Putamen (tissue), 1 donor: ENCODE results near the gene RAB10.
A peak's percentile ranks its signal among the peaks of the same experiment; 100 is the strongest.
"Not testable (repeated sequence)": the region's sequence is repeated elsewhere in the genome, so short reads cannot be mapped to it uniquely, and the experiment has no call there.

Source experiments
- DNase-seq: peaks from one replicate; pipeline ENCODE4 v3.0.0-alpha.2; 2016; ENCODE audit warnings: low spot score

RAB10 gene

GRCh38 chr2:26016012-26016705, 17.7 kb upstream of the RAB10 start:
- DNase-seq: no peak

DNA sequence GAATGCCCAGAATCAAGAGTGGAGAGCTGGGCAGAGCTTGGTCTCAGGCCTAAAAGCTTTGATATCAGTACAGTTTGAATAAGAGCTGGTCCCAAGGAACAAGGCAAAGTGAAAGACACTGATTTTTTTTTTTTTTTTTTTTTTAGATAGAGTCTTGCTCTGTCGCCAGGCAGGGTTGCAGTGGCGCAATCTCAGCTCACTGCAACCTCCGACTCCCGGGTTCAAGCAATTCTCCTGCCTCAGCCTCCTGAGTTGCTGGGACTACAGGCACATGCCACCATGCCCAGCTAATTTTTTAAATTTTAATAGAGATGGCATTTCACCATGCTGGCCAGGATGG, 17.2 kb upstream of the RAB10 start:
- not testable (repeated sequence) for DNase-seq

DNA sequence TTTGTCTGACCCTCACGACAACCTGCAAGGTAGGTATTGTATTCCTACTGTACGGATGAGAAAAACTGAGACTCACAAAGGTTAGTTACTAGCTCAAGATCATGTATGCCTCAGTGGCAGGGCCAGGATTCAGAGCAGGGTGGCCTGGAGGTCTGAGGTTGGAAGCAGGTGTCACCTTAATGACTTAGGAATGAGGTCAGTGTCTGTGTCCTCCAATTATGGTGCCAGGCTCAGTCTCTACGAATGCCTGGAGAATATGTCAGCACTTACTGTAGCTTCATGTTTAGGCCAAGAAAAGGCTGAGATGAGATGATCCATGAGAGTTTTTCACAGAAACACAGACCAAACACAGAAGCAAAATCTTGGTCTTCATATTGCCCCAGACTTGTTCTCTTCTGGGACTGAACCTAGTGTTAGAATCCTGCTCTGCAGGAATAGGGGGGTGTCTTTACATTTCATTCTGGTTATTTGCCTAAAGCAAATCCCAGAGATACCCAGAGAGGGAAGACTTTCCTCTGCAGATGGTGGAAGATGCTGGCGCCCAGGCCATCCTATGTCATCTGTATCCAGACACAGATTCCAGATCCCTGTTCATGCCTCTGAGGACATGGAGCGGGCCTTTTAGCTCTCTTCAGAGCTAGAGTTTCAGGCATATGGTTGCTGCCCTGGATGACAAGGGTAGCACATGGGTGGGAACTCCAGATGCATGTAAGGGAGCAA, 16.3 kb upstream of the RAB10 start:
- DNase-seq: no peak

GRCh38 chr2:26018184-26019055, 15.5 kb upstream of the RAB10 start:
- DNase-seq: no peak

GRCh38 chr2:26020231-26020640, 13.6 kb upstream of the RAB10 start:
- no peak for DNase-seq

DNA sequence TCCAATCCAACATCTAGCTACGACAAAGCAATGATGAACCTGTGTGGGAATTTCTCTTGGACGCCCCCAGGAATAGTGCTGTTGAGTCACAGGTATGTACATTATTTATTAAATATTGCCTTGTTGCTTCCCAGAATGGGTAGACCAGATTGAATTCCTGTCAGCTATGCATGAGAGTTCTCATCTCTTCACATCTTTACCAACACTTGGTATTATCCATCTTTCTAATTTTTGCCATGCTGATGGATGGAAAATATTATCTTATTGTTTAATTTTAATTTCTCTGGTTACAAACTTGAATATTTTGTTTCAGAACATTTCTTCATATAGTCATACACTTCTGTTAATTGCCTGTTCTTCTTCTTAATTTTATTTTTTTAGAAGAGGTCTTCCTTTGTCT, 9.6 kb upstream of the RAB10 start:
- no peak for DNase-seq

DNA sequence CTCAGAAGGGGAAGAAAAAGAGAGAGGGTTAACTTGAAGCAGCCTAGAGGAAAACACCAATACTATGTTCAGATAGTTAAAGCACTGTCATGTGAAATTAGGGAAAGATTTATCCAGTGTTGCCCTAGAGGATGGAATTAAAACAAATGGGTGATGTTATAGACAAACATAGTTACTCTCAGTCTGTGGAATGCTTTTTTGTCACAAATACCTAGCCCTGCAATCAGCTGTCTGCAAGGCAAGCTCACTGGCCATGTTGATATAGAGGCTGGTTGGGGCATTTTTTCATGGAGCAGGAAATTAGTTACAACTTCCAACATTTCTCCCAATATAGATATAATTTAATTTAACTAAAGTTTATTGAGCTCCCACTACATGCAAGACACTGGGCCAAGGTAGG, 8.4 kb upstream of the RAB10 start:
- DNase-seq: no peak

DNA sequence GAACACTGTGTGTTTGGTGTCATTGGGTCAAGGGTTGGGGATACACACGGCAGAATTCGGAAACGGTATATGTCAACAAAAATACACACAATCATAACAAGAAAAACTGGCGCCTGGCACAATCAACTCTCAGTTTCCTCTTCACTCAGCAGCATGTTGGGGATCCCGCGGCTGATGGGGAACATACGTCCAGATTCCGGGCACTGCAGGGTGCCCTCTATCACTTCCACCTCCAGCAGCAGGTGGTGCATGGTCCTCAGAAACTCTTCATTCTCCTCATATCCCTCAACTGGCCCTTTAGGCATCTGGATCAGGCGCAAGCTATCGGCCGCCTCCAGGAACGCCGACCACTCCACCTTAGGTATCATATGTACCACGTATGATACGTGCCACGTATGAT, 5.8 kb upstream of the RAB10 start:
- not testable (repeated sequence) for DNase-seq

DNA sequence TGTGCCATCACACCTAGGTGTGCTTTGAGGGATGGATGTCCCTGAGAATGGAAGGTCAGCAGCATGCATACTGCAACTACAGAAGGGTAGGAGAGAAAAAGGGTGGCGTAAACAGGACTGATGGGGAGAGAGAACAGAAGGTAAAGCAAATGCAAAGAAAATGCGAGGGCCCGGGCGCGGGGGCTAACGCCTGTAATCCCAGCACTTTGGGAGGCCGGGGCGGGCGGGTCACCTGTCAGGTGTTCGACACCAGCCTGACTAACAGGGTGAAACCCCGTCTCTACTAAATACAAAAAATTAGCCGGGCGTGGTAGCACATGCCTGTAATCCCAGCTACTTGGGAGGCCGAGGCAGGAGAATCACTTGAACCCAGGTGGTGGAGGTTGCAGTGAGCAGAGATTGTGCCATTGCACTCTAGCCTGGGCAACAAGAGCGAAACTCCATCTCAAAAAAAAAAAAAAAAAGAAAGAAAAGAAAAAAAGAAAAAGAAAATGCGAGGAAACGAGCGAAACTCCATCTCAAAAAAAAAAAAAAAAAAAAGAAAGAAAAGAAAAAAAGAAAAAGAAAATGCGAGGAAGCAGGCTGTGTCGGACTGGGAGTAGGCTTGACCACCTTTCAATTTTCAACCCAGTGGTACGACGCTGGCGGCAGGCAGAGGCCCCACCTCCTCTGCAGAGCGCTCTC, 1.2 kb upstream of the RAB10 start:
- not testable (repeated sequence) for DNase-seq

DNA sequence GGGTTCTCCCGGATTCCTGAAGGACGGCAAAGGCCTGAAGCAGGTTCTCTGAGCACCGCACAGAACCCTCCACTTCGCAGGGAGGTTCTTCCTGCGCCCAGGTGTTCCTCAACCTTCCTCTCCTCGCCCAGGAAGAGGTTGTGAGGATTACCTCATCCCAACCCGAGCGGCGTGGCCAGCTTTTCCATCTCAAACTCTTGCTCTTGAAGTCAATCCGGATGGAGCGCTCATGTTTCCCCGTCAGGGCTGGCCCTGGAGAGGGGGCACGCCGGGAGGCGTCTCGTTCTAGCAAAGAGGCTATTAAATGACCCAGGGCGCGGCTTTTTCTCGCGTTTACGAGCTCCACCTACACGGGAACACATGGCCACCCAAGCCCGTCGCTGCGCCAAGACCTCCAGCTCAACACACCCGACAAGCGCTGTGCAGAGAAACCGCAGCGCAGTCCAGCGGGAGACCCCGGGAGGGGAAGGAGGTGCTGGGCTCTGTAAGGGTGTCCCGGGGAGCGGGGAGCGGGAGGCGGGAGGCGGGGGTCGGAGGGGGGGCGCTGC, 540 bp upstream of the RAB10 start:
- DNase-seq: peak; percentile 59

DNA sequence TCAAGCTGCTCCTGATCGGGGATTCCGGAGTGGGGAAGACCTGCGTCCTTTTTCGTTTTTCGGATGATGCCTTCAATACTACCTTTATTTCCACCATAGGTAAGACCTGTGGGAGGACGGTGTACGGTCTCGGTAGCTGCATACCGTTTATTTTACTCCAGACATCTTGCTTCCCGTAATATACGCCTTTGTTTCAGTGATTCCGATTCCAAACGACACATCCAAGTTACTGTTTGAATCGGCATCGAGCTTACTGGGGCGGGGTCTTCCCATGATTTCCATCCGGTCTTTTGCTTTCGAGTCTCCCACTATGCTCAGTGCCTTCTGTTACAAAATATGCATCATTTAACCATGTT, 731 bp downstream of the RAB10 start:
- peak; percentile 21 for DNase-seq

GRCh38 chr2:26035090-26035743, 1.3 kb downstream of the RAB10 start:
- DNase-seq: no peak

DNA sequence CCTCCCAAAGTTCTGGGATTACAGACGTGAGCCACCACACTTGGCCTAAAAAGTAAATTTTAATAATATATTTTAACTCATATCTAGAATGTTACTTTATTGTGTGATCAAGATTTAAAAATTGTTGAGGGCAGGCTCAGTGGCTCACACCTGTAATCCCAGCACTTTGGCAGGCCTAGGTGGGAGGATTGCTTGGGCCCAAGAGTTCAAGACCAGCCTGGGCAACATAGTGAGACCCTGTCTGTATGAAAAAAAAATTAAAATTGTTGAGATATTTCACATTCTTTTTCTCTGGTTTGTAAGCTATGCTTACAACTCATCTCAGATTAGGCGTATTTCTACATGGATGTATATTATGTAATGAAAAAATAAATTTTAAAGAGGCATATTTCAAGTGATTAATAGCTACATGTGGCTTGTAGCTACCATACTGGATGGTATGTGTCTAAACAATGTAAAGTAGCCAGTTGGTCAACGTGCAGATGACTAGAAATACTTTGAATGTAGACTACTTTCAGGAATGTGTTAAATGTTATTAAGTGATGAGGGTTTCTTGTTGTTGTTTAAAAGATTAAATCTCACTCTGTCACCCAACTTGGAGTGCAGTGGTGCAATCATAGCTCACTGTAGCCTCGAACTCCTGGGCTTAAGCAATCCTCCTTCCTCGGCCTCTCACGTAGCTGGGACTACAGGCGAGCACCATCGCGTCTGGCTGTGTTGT, 5.9 kb downstream of the RAB10 start:
- no peak for DNase-seq

DNA sequence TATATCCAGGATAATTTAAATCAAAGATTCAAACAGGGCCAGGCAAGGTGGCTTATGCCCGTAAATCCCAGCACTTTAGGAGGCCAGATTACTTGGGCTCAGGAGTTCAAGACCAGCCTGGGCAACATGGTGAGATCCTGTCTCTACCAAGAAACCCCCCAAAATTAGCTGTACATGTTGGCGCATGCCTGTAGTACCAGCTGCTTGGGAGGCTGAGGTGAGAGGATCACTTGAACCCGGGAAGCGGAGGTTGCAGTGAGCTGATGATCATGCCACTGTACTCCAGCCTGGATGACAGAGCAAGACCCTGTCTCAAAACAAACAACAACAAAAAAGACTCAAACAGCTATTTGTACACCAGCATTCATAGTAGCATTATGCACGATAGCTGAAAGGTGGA, 9.2 kb downstream of the RAB10 start:
- DNase-seq: no peak

GRCh38 chr2:26043862-26044696, 10.2 kb downstream of the RAB10 start:
- DNase-seq: no peak

- no peak for DNase-seq
Measured at GRCh38 chr2:26048791-26049190, 14.9 kb downstream of the RAB10 start.

DNA sequence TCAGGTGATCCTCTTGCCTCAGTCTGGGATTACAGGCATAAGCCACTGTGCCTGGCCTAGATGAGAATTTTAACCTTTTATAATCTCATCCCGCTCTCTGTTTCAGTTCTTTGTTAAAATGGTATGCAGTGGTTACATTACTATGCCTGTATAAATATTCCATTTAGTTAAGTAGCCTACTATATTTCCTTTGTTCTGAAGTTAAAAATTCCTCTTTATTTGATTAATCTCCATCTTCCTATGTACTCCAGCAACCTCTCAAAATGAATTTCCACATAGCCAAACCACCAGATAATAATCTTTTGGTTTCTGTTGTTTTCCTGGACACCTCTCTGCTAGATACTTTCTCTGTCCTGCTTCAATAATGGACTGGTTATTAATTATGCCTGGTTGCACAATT, 15.8 kb downstream of the RAB10 start:
- no peak for DNase-seq

- no peak for DNase-seq
Measured at GRCh38 chr2:26052740-26053139, 18.9 kb downstream of the RAB10 start.

GRCh38 chr2:26054598-26055348, 20.9 kb downstream of the RAB10 start:
- DNase-seq: no peak
